ENCODE data around the gene ARL15. TPM values are rescaled to one million over a fixed set of nuclear protein-coding genes. Genes with fewer than 3 reads are reported as not detected.

The ARL15 gene
- total and polyA plus RNA-seq, 2 of the 4 experiments (the other 2 are of a cell fraction), result 7.3 to 19.2 TPM

DNA sequence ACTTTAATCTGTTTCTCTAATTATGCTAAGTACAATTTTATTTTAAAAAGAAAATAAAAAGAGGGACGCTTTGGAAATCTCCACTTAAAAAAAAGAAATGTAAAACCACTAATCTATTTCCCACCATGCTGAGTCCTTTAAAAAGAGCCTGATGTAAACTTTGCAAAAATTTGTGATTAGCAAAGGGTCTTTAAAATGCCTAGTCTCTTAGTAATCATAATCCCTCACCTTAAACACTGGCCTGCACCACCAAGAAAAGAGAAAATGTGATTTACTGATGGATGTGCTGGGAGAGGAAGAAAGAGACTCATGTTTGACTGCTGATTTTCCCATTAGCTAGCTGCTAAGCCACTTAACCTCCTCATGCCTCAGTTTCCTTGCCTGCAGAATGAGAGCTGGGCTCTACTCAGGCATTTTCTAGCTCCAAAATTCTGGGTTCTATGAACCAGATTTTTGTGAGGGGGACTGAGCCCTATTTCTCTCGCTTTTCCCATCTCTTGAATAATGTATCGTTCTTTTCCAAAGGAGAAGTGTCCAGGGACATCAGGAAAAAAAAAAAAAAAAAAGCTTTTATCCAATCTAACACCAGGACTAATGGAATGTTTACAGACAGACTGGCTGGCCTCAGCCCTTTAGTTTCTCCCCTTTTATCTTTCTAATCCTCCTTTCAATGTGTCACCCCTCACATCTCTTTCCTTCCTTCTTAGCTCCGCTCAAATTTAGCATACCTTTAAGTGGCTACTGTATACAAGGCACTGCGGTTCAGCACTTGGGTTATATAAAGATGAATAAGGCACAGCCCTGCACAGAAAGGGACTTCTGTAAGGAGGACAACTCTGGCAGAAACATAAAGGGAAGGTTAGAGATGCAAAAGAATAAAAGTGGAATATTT lies 312.4 kb downstream of the ARL15 start:
- no peak overlapping the region for H4K8ac ChIP-seq (ENCODE audit: low read depth in 2 of 2, low read length in 2 of 2)
- dilution Hi-C loops (cut with HindIII; ENCODE audit: low sequenced_read_pairs, unreplicated experiment), result no loop called here
- no peak overlapping the region for H3K27ac ChIP-seq (ENCODE audit: insufficient read depth, low read length)
- no peak overlapping the region for H2BK15ac ChIP-seq (ENCODE audit: low read depth, low read length)
- ATAC-seq (ENCODE audit: low read depth) (no peak), DNase-seq (no peak)
- H4K91ac ChIP-seq (ENCODE audit: insufficient read depth, low read depth, low read length), result no peak overlapping the region
- no peak for TF ChIP-seq MAFK (IDR thresholded peaks at IDR 0.05; ENCODE audit: low read depth, low read length)
- no peak for TF ChIP-seq MXI1 (IDR thresholded peaks at IDR 0.05; ENCODE audit: borderline replicate concordance, low read depth, low read length)
- TF ChIP-seq RAD21 (IDR thresholded peaks at IDR 0.05; ENCODE audit: low read length), result no peak
- no peak for TF ChIP-seq FOS (IDR thresholded peaks at IDR 0.05; ENCODE audit: low read depth, low read length)
- TF ChIP-seq, protein P1, sequence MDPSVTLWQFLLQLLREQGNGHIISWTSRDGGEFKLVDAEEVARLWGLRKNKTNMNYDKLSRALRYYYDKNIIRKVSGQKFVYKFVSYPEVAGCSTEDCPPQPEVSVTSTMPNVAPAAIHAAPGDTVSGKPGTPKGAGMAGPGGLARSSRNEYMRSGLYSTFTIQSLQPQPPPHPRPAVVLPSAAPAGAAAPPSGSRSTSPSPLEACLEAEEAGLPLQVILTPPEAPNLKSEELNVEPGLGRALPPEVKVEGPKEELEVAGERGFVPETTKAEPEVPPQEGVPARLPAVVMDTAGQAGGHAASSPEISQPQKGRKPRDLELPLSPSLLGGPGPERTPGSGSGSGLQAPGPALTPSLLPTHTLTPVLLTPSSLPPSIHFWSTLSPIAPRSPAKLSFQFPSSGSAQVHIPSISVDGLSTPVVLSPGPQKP (IDR thresholded peaks at IDR 0.05; ENCODE audit: borderline replicate concordance, low read depth, low read length), result no peak
- no peak for TF ChIP-seq BHLHE40 (IDR thresholded peaks at IDR 0.05; ENCODE audit: low read depth, low read length)
- TF ChIP-seq RCOR1 (IDR thresholded peaks at IDR 0.05; ENCODE audit: insufficient replicate concordance, low read length), result no peak
- TF ChIP-seq CHD1 (IDR thresholded peaks at IDR 0.05; ENCODE audit: low read depth, low read length), result no peak
- no peak for TF ChIP-seq RFX5 (IDR thresholded peaks at IDR 0.05; ENCODE audit: low read depth, low read length)
- no peak for TF ChIP-seq POLR2A (IDR thresholded peaks at IDR 0.05; ENCODE audit: low read depth, low read length)
- H3K27me3 ChIP-seq (ENCODE audit: control insufficient read depth, insufficient read depth, low read length), result no peaks in the 10 kb centered on the region
- H2AFZ ChIP-seq (replicated peaks; ENCODE audit: low read length, poor library complexity), result no peak overlapping the region
- H3K23ac ChIP-seq (ENCODE audit: low read depth, low read length), result no peak overlapping the region
- CTCF ChIA-PET, result interaction anchor here (0.7 kb wide), 1 partner anchor 576 kb away, joined by 3 read pairs; no protein-coding TSS in a partner anchor
- no peak overlapping the region for H2AK9ac ChIP-seq (replicated peaks; ENCODE audit: low read depth, low read length, poor library complexity)
- no peak overlapping the region for H2BK120ac ChIP-seq (ENCODE audit: low read depth, low read length)
- intact Hi-C loops (cut with micrococcal nuclease), result loop anchor here (10.0 kb wide), 2 partner anchors 217 to 513 kb away; partner anchors contain the start of gene FST
- H3K9me3 ChIP-seq (ENCODE audit: control insufficient read depth, insufficient read depth, low read length), result no peaks in the 10 kb centered on the region
- no peak overlapping the region for H3K4ac ChIP-seq (ENCODE audit: low read depth, low read length)
- H3K4me2 ChIP-seq (ENCODE audit: low read depth, low read length), result no peak overlapping the region
- POLR2A ChIA-PET (ENCODE audit: unreplicated experiment), result no interaction called here
- H3K79me1 ChIP-seq (ENCODE audit: low read depth in 1 of 2, low read length in 2 of 2), result no peaks in the 10 kb centered on the region
- no peaks in the 10 kb centered on the region for H4K20me1 ChIP-seq (ENCODE audit: insufficient read depth, low read length)
- no peak overlapping the region for H2AK5ac ChIP-seq (ENCODE audit: low read depth, low read length)
- H3K4me3 ChIP-seq (ENCODE audit: insufficient read depth, low read depth, low read length), result no peak overlapping the region
- BruUV-seq (replicated peaks), result no TSS peak
- no peak overlapping the region for H3K56ac ChIP-seq (ENCODE audit: extremely low read depth, insufficient read depth, low read length)
- in situ Hi-C loops (cut with MboI; ENCODE audit: low sequenced_read_pairs), result no loop called here
- peaks cover 7% of the 10 kb centered on the region; the same call in 1 of the 2 replicates for H3K4me1 ChIP-seq (ENCODE audit: control insufficient read depth, insufficient read depth, low read length)
- no peaks in the 10 kb centered on the region; the same call in 1 of the 2 replicates for H3K36me3 ChIP-seq (ENCODE audit: control insufficient read depth, insufficient read depth, low read length)
- H3K9me1 ChIP-seq (ENCODE audit: insufficient read depth, low read length), result no peaks in the 10 kb centered on the region; the same call in 1 of the 2 replicates
- H3K14ac ChIP-seq (replicated peaks; ENCODE audit: low read depth, low read length), result no peak overlapping the region
- no peak overlapping the region for H3K18ac ChIP-seq (ENCODE audit: low read depth, low read length)
- H3K9ac ChIP-seq (ENCODE audit: low read depth, low read length), result no peak overlapping the region
- WGBS, 2 experiments (ENCODE audit: extremely low coverage in 2 of 2, insufficient read length in 1 of 2), result 50% methylated on average over 1 of the region's 5 CpGs; no CpG with 5 or more reads in 1 of the 2 experiments
- no peak overlapping the region for H2BK20ac ChIP-seq (ENCODE audit: low read depth, low read length)
- no peak overlapping the region for H4K5ac ChIP-seq (ENCODE audit: low read depth, low read length)
- H2BK5ac ChIP-seq (ENCODE audit: low read depth, low read length, poor library complexity, severe bottlenecking), result no peak overlapping the region
